Measurements from ENCODE around the gene MFN2.

GRCh38 chr1:11970441-11971185 lies 9.6 kb upstream of the MFN2 start:
- TF ChIP-seq, protein P1, sequence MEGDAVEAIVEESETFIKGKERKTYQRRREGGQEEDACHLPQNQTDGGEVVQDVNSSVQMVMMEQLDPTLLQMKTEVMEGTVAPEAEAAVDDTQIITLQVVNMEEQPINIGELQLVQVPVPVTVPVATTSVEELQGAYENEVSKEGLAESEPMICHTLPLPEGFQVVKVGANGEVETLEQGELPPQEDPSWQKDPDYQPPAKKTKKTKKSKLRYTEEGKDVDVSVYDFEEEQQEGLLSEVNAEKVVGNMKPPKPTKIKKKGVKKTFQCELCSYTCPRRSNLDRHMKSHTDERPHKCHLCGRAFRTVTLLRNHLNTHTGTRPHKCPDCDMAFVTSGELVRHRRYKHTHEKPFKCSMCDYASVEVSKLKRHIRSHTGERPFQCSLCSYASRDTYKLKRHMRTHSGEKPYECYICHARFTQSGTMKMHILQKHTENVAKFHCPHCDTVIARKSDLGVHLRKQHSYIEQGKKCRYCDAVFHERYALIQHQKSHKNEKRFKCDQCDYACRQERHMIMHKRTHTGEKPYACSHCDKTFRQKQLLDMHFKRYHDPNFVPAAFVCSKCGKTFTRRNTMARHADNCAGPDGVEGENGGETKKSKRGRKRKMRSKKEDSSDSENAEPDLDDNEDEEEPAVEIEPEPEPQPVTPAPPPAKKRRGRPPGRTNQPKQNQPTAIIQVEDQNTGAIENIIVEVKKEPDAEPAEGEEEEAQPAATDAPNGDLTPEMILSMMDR (IDR thresholded peaks at IDR 0.05; ENCODE audit: borderline replicate concordance, extremely low read depth, low read length, poor library complexity, severe bottlenecking): no peak
- TF ChIP-seq EZH2 (IDR thresholded peaks at IDR 0.05; ENCODE audit: borderline replicate concordance, low read depth, low read length, severe bottlenecking): no peak
